ENCODE measurements around the gene CTNND2. TPM values are rescaled to one million over a fixed set of nuclear protein-coding genes. Genes with fewer than 3 reads are reported as not detected.

The CTNND2 gene
- total RNA-seq, 4 donors from 2014 or later: 1.3 to 2.5 (median 2.1) TPM

- no peak for DNase-seq (ENCODE audit: extremely low spot score)
- intact Hi-C loops (cut with DNase I): no loop called here
- Histone ChIP-seq H3K36me3 (no peaks in the 10 kb centered on the region), H3K4me3 (no peak overlapping the region), H3K4me1 (peaks cover 0 to 8% (median 0%) of the 10 kb centered on the region in 4 donors), H3K27ac (replicated peaks in 1 of 4) (no peak overlapping the region), H3K27me3 (peaks cover 0 to 2% (median 0%) of the 10 kb centered on the region in 4 donors), H3K9me3 (no peaks in the 10 kb centered on the region)
- TF ChIP-seq EP300 (IDR thresholded peaks at IDR 0.05) (no peak), POLR2A (IDR thresholded peaks at IDR 0.05; ENCODE audit: low read depth) (no peak), POLR2AphosphoS5 (IDR thresholded peaks at IDR 0.05) (no peak)
- TF ChIP-seq, protein P1, sequence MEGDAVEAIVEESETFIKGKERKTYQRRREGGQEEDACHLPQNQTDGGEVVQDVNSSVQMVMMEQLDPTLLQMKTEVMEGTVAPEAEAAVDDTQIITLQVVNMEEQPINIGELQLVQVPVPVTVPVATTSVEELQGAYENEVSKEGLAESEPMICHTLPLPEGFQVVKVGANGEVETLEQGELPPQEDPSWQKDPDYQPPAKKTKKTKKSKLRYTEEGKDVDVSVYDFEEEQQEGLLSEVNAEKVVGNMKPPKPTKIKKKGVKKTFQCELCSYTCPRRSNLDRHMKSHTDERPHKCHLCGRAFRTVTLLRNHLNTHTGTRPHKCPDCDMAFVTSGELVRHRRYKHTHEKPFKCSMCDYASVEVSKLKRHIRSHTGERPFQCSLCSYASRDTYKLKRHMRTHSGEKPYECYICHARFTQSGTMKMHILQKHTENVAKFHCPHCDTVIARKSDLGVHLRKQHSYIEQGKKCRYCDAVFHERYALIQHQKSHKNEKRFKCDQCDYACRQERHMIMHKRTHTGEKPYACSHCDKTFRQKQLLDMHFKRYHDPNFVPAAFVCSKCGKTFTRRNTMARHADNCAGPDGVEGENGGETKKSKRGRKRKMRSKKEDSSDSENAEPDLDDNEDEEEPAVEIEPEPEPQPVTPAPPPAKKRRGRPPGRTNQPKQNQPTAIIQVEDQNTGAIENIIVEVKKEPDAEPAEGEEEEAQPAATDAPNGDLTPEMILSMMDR (IDR thresholded peaks at IDR 0.05): no peak
- 74% methylated on average over 3 of the region's 3 CpGs for WGBS
Measured at GRCh38 chr5:11602298-11602697, 301.9 kb downstream of the CTNND2 start.

- Histone ChIP-seq H3K36me3 (no peaks in the 10 kb centered on the region), H3K9me3 (no peaks in the 10 kb centered on the region), H3K4me3 (no peak overlapping the region), H3K27me3 (peaks cover 0 to 2% (median 0%) of the 10 kb centered on the region in 4 donors), H3K27ac (replicated peaks in 1 of 4) (no peak overlapping the region), H3K4me1 (peaks cover 0 to 15% (median 0%) of the 10 kb centered on the region in 4 donors)
- WGBS: 87% methylated on average over 5 of the region's 5 CpGs
- TF ChIP-seq EP300 (IDR thresholded peaks at IDR 0.05) (no peak), POLR2A (IDR thresholded peaks at IDR 0.05; ENCODE audit: low read depth) (no peak), POLR2AphosphoS5 (IDR thresholded peaks at IDR 0.05) (no peak)
- TF ChIP-seq, protein P1 (IDR thresholded peaks at IDR 0.05): no peak
- intact Hi-C loops (cut with DNase I): no loop called here
- DNase-seq (ENCODE audit: extremely low spot score): no peak
Measured at GRCh38 chr5:11599499-11599898, 304.7 kb downstream of the CTNND2 start.

- no peak overlapping the region for H3K27ac ChIP-seq (replicated peaks in 1 of 4)
- intact Hi-C loops (cut with DNase I): no loop called here
- no peak for DNase-seq (ENCODE audit: extremely low spot score)
- TF ChIP-seq, protein P1 (IDR thresholded peaks at IDR 0.05): no peak
- TF ChIP-seq POLR2AphosphoS5 (IDR thresholded peaks at IDR 0.05): no peak
- no peak for TF ChIP-seq EP300 (IDR thresholded peaks at IDR 0.05)
- TF ChIP-seq POLR2A (IDR thresholded peaks at IDR 0.05; ENCODE audit: low read depth): no peak
- no peaks in the 10 kb centered on the region for H3K9me3 ChIP-seq
- peaks cover 0 to 7% (median 0%) of the 10 kb centered on the region in 4 donors for H3K4me1 ChIP-seq
- 83% methylated on average over 5 of the region's 5 CpGs for WGBS
- H3K4me3 ChIP-seq: no peak overlapping the region
- no peaks in the 10 kb centered on the region for H3K36me3 ChIP-seq
- H3K27me3 ChIP-seq: peaks cover 0 to 2% (median 0%) of the 10 kb centered on the region in 4 donors
Measured at GRCh38 chr5:11596657-11597071, 307.6 kb downstream of the CTNND2 start.

- Histone ChIP-seq H3K4me1 (peaks cover 0 to 7% (median 0%) of the 10 kb centered on the region in 4 donors), H3K27me3 (peaks cover 0 to 2% (median 0%) of the 10 kb centered on the region in 4 donors), H3K4me3 (no peak overlapping the region), H3K27ac (replicated peaks in 1 of 4) (no peak overlapping the region), H3K36me3 (no peaks in the 10 kb centered on the region), H3K9me3 (no peaks in the 10 kb centered on the region)
- DNase-seq (ENCODE audit: extremely low spot score): no peak
- 61% methylated on average over 1 of the region's 1 CpG for WGBS
- TF ChIP-seq, protein P1 (IDR thresholded peaks at IDR 0.05): no peak
- no peak for TF ChIP-seq POLR2A (IDR thresholded peaks at IDR 0.05; ENCODE audit: low read depth)
- TF ChIP-seq EP300 (IDR thresholded peaks at IDR 0.05): no peak
- intact Hi-C loops (cut with DNase I): no loop called here
Measured at GRCh38 chr5:11596185-11596584, 308.1 kb downstream of the CTNND2 start.

DNA sequence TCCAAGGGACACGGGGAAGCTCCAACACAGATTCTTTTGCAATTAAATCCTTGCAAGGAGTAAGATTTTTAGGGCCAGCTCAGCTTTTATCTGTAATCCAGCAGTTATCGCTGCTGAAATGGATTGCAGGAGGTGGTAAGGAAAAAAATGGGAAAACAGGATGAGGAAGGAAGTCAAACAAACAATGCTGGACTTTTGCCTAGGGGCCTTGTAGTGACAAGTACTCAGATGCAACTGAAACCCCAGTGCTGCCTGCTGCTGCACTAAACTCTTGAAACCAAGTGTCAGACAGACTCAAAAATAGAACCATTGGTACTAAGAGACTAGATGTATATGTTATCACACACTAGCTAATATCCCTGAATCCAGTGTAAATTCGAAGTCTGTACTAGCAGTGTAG is 309.2 kb downstream of the CTNND2 start:
- Histone ChIP-seq H3K36me3 (no peaks in the 10 kb centered on the region), H3K4me1 (peaks cover 0 to 7% (median 0%) of the 10 kb centered on the region in 4 donors), H3K27ac (replicated peaks in 1 of 4) (no peak overlapping the region), H3K4me3 (no peak overlapping the region), H3K9me3 (no peaks in the 10 kb centered on the region), H3K27me3 (no peaks in the 10 kb centered on the region)
- TF ChIP-seq, protein P1 (IDR thresholded peaks at IDR 0.05): no peak
- TF ChIP-seq EP300 (IDR thresholded peaks at IDR 0.05) (no peak), POLR2A (IDR thresholded peaks at IDR 0.05; ENCODE audit: low read depth) (no peak), POLR2AphosphoS5 (IDR thresholded peaks at IDR 0.05) (no peak)
- DNase-seq (ENCODE audit: extremely low spot score): no peak
- 39% methylated on average over 3 of the region's 3 CpGs for WGBS
- intact Hi-C loops (cut with DNase I): no loop called here

Data from esophagus muscularis mucosa (tissue), 4 donors.